Measurements from ENCODE around the gene LHFPL3.

Gene LHFPL3

GRCh38 chr7:104903846-104904245, 575.4 kb downstream of the LHFPL3 start:
- no peak for TF ChIP-seq CTCF (IDR thresholded peaks at IDR 0.05)
- H3K4me3 ChIP-seq (ENCODE audit: low read depth in 1 of 2, low read length in 1 of 2) = no peak overlapping the region
- peaks cover 20% of the 10 kb centered on the region for H3K27me3 ChIP-seq
- no peak overlapping the region for H3K27ac ChIP-seq
- peaks cover 4 to 6% of the 10 kb centered on the region in 2 experiments for H3K4me1 ChIP-seq (ENCODE audit: control insufficient read depth in 1 of 2, insufficient read depth in 1 of 2, low read depth in 1 of 2, low read length in 1 of 2)
- H3K9me3 ChIP-seq = no peaks in the 10 kb centered on the region
- no peaks in the 10 kb centered on the region for H3K36me3 ChIP-seq

- TF ChIP-seq CTCF (IDR thresholded peaks at IDR 0.05) = no peak
- peaks cover 20% of the 10 kb centered on the region for H3K27me3 ChIP-seq
- no peaks in the 10 kb centered on the region for H3K9me3 ChIP-seq
- no peak overlapping the region for H3K27ac ChIP-seq
- H3K36me3 ChIP-seq = no peaks in the 10 kb centered on the region
- no peak overlapping the region for H3K4me3 ChIP-seq (ENCODE audit: low read depth in 1 of 2, low read length in 1 of 2)
- H3K4me1 ChIP-seq (ENCODE audit: control insufficient read depth in 1 of 2, insufficient read depth in 1 of 2, low read depth in 1 of 2, low read length in 1 of 2) = peaks cover 4 to 6% of the 10 kb centered on the region in 2 experiments
Measured at GRCh38 chr7:104906032-104906431, 577.6 kb downstream of the LHFPL3 start.

- Histone ChIP-seq H3K27ac (no peak overlapping the region), H3K9me3 (no peaks in the 10 kb centered on the region), H3K36me3 (no peaks in the 10 kb centered on the region), H3K4me3 (ENCODE audit: low read depth in 1 of 2, low read length in 1 of 2) (no peak overlapping the region), H3K27me3 (peaks cover 20% of the 10 kb centered on the region), H3K4me1 (ENCODE audit: control insufficient read depth in 1 of 2, insufficient read depth in 1 of 2, low read depth in 1 of 2, low read length in 1 of 2) (peaks cover 4 to 6% of the 10 kb centered on the region in 2 experiments)
- no peak for TF ChIP-seq CTCF (IDR thresholded peaks at IDR 0.05)
Measured at GRCh38 chr7:104906556-104906955, 578.2 kb downstream of the LHFPL3 start.

- Histone ChIP-seq H3K9me3 (no peaks in the 10 kb centered on the region), H3K4me1 (ENCODE audit: control insufficient read depth in 1 of 2, insufficient read depth in 1 of 2, low read depth in 1 of 2, low read length in 1 of 2) (peaks cover 4 to 6% of the 10 kb centered on the region in 2 experiments), H3K36me3 (no peaks in the 10 kb centered on the region), H3K4me3 (ENCODE audit: low read depth in 1 of 2, low read length in 1 of 2) (no peak overlapping the region), H3K27me3 (peaks cover 20% of the 10 kb centered on the region), H3K27ac (no peak overlapping the region)
- TF ChIP-seq CTCF (IDR thresholded peaks at IDR 0.05) = no peak
Measured at GRCh38 chr7:104908636-104909035, 580.2 kb downstream of the LHFPL3 start.

- Histone ChIP-seq H3K36me3 (no peaks in the 10 kb centered on the region), H3K27ac (no peak overlapping the region), H3K9me3 (no peaks in the 10 kb centered on the region), H3K4me3 (ENCODE audit: low read depth in 1 of 2, low read length in 1 of 2) (no peak overlapping the region), H3K4me1 (ENCODE audit: control insufficient read depth in 1 of 2, insufficient read depth in 1 of 2, low read depth in 1 of 2, low read length in 1 of 2) (peaks cover 4 to 6% of the 10 kb centered on the region in 2 experiments), H3K27me3 (peaks cover 20% of the 10 kb centered on the region)
- TF ChIP-seq CTCF (IDR thresholded peaks at IDR 0.05) = no peak
Measured at GRCh38 chr7:104909096-104909495, 580.7 kb downstream of the LHFPL3 start.

GRCh38 chr7:104914421-104914820, 586.0 kb downstream of the LHFPL3 start:
- no peak overlapping the region for H3K4me3 ChIP-seq (ENCODE audit: low read depth in 1 of 2, low read length in 1 of 2)
- H3K36me3 ChIP-seq = no peaks in the 10 kb centered on the region
- H3K9me3 ChIP-seq = no peaks in the 10 kb centered on the region
- H3K27me3 ChIP-seq = no peaks in the 10 kb centered on the region
- no peak overlapping the region for H3K27ac ChIP-seq
- no peak for TF ChIP-seq CTCF (IDR thresholded peaks at IDR 0.05)
- H3K4me1 ChIP-seq (ENCODE audit: control insufficient read depth in 1 of 2, insufficient read depth in 1 of 2, low read depth in 1 of 2, low read length in 1 of 2) = no peaks in the 10 kb centered on the region

Measured in neutrophil (primary cell).